ENCODE measurements around the gene MKI67.
"Not testable (repeated sequence)": the region's sequence is repeated elsewhere in the genome, so short reads cannot be mapped to it uniquely, and the experiment has no call there.

MKI67 gene

DNA sequence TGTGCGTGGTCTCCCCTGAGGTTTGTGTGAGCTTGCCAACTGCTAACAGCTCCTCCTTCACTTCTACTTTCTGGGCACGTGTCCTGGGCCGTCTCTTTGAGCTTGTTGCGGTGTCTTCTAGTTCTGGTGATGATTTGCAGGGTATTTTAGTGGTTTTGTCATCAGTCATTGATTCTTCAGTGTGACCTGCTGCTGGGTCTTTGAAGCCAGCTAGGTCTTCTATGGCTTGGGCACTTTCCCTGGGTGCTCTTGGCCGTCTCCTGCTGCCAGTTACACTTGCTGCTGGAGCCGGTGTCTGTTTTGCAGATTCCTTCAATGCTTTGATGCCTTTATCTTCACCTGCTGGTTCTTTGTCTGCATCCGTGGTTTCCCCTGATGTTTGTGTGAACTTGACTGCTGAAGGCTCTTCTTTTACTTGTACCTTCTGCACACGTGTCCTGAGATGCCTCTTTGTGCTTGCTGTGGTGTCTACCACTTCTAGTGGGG lies 23.0 kb downstream of the MKI67 start:
- no peak for DNase-seq (ENCODE audit: low read depth)

DNA sequence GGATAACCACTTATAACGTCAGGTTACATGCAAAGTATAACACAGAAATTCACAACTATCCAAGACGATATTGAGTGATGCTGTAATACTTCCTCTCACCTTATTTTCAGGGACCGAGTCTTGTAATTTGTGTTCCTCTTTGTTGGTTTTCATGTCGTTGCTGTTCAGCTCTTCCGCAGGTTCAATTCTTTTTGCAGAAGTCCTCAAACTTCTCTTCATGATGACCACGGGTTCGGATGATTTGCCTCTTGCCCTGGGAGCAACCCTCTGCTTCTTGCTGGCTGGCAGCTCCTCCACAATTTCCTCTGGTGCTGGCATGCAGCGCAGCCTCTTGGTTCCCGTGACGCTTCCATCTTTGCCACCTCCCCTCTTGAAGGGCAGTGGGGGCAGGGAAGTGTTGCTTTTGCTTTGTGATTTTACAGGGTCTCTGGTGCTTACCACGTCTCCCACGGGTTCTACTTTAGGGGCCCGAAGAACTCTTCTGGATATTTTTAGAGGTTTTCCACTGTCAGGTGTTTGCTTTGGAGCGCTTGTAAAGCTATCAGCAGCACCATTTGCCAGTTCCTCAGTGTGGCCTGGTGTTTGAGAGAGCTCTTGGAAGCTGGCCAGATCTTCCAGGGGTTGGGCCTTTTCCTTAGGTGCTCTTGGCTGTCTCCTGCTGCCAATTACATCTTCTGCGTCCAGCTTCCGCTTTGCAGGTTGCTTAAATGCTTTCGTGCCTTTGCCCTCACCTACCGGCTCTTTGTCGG lies 23.6 kb downstream of the MKI67 start:
- DNase-seq (ENCODE audit: low read depth), result no peak

DNA sequence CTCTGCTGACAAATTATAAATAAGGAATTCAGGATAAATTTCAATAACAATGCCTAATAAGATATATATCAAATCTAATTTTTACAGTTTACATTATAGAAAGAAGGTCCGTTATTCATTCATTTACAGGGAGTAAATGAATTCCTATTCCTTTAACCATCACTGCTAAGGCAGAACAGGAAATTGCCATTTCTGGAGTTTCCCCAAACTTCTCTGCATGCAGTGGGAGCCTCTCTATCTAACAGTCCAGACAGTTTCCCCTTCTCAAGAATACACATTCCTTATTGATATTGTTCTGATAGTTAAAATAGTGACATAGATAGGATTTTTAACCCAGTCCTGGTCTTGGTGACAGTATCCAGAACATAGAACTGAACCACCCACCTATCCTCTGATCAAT lies 24.3 kb downstream of the MKI67 start:
- DNase-seq (ENCODE audit: low read depth), result no peak

DNA sequence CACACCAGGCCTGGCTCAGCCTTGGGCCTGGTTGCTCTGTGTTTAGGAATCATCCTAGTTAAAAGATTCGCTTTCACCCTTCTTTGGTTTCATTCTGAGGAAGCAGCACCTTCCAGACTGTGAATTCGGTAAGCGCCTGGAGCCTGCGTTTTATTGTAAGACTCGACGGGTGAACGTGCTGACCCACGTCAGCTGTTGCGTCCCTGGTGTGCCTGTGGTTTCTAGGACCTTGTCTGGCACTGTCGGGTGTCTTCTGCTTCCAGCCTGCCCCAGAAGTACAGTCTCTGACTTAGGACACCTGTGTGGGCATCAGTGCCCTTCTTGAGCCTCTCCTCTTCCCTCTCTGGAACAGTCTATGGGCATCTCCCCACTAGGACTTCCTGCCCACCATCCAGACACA lies 26.3 kb downstream of the MKI67 start:
- DNase-seq (ENCODE audit: low read depth), result no peak

DNA sequence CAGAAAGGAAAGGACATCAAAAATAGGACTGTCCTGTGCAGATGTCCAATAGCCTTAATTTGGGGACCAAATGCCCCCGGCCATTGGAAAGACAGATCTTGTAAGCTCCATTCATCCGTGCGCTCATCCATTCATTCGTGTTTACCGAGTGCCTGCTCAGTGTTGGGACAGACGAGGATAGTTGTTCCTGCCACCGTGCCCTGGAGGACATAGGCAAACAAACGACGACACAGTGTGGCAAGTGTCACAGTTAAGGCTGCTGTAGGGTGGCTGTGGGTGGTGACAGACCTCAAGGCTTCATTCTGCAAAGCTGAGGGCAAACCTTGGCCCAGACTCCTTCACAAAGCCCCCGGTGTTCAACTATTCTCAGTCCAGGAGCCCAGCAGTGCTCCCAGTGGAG lies 27.6 kb downstream of the MKI67 start:
- DNase-seq (ENCODE audit: low read depth), result no peak

DNA sequence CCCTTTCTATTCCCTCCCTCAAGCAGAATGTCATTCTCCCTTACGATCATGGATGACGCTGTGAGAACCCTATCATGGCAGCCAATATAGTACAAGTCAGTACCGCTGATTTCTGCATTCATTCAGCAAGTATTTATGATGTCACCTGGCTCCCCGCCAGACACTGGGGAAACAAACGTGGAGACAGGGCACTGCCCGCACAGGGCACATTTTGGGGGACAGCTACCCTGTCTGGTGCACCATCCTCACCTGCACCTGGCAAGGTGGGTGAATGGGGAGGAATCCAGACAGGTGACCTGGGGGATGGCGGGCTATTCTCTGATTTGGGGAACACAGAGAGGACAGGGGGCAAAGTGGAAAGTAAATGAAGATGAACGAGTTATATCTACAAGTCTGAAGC lies 28.4 kb downstream of the MKI67 start:
- no peak for DNase-seq (ENCODE audit: low read depth)

DNA sequence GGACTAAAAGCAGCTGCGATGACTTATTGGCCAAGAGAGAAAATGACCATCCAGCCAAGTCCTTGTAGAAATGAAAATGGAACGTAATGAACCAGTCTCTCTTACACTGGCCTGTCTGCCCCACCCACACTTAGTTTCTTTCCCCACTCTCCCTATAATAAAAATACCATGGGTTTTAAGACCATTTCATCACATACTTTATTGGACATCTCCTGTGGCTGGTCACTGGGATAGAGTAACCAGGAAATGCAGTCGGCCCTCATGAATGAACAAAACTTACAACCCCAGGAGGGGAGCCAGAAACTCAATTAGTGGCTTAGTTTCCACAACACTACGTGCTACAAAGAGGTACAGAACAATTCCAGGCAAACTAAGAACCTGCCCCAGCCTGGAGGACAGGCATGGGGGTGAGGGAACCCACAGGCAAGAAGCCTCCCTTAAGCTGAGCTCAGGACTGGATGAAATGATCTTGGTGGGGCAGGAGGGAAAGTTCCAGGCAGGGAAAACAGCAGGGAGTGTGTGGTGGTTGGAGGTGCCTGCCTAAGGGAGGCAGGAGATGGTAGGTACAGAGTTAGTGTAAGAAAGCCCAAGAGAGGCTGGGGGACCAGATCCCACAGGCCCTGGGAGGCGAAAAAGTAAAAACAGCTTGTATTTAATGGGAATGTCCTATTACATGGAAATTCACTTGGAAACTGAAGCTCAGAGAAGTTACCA lies 29.6 kb downstream of the MKI67 start:
- no peak for DNase-seq (ENCODE audit: low read depth)

DNA sequence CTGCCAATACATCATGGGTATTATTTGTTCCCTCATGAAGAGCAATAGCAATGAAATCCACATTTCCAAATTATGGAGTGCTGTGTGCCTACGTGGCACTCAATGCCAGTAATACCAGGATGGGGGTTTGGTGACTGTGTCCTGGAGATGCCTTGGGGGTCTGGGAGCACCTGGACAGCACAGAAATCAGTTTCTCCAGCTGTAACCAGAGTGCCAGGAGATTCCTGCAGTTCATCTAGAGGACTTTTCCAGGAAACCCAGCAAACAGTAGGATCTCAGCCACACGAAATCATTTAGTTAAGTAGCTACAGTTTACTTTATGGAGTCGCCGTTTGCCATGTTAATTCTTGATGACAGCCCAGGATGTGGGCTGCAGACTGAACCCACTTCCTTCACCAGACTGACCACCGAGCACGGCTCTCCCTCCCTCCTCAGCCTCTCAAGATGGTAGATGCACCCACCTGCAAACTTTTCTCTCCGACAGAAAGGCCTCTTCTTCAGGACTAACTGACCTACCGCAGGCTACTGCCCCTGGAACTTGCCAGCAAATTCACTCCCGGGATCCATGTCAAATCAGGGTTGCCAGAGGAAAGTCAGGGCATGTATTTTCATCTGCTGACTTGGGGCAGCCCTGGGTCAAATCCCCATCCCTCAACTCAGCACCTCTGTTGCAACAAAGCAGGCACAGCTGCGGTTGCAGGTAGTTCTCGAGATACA lies 30.3 kb downstream of the MKI67 start:
- no peak for DNase-seq (ENCODE audit: low read depth)

DNA sequence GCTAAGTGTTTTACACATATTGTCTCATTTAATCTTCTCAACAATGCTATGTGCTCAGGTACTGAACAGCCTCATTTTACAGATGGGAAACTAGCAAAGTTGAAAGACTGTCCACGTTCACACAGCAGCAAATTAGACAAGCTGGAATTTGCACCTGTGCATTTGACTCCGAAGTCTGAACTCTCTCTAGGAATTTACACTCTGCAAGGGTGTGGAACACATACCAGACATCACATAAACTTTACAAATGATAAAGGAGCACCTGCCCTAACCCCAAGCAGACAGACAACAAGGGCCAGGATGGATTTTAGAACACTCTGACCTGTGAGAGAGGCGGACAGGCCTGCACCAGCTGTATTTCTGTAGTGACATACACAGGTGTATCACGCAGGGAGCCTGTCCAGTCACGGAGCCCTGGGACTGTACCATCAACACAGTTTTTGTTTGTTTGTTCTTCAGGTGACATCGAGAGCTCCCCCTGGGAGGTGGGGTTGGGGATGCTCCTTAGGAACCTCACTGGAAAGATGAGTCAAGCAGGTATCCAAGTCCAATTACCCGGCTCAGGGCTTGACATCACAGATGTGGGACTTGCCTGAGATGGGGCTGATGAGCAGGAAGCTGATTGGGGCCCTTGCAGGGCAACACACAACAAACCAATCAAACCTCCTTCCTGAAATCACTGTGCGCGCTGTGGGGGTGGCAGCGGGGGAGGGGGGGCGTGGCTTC lies 31.0 kb downstream of the MKI67 start:
- no peak for DNase-seq (ENCODE audit: low read depth)

DNA sequence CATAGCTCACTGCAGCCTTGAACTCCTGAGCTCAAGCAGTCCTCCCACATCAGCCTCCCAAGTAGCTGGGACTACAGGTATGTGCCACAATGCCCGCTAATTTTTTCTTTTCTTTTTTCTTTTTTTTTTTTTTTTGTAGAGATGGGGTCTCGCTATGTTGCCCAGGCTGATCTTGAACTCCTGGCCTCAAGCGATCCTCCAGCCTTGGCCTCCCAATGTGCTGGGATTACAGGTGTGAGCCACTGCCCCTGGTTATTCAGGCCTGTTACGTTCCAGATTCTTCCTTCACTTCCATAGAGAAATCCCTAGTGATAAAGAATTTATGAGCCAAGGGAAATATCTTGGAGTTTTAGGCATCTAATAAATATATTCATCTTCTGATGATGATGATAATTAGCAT lies 31.6 kb downstream of the MKI67 start:
- not testable (repeated sequence) for DNase-seq (ENCODE audit: low read depth)

DNA sequence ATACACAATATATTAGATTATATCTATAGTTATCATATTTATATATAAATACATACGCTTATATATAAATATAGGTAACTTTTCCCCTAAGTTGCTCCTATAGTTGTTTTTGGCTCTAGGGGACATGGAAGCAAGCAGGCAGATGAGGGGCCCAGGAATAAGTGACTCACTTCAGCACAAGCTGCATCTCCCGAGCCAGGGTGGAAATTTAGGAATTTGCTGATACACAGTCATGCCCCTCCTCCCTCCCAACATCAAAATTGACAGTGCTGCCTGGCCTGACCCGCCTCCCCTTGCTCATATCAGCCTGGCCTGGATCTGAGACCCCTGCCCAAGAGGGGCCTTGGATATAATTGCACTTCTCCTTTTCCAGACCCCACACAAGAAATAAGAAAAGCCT lies 33.8 kb downstream of the MKI67 start:
- no peak for DNase-seq (ENCODE audit: low read depth)

DNA sequence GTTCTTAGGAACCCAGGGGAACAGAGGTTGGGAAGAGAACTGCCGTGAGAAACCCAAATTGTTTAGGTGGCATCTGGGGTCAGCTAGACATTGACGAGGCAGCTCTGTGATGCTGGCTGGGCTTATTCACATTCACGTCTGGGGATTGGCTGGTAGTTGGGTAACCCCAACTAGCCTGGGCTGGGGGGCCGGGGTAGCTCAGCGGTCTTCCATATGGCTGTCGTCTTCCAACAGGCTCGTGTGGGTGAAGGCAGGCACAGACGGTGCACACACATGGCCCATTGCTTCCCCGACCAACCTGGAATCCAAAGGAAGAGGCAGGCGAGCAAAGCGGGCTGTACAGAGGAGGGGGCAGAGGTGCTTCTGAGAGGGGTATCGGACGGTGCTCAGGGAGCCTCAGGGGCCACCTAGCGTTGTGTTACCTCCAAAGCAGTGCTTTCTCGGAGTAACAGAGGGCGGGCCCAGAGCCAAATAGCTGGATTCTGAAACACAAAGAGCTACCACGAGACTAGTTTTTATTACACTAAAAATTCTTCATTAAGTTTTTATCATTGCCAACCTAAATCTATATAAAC lies 34.5 kb downstream of the MKI67 start:
- DNase-seq (ENCODE audit: low read depth), result no peak

DNA sequence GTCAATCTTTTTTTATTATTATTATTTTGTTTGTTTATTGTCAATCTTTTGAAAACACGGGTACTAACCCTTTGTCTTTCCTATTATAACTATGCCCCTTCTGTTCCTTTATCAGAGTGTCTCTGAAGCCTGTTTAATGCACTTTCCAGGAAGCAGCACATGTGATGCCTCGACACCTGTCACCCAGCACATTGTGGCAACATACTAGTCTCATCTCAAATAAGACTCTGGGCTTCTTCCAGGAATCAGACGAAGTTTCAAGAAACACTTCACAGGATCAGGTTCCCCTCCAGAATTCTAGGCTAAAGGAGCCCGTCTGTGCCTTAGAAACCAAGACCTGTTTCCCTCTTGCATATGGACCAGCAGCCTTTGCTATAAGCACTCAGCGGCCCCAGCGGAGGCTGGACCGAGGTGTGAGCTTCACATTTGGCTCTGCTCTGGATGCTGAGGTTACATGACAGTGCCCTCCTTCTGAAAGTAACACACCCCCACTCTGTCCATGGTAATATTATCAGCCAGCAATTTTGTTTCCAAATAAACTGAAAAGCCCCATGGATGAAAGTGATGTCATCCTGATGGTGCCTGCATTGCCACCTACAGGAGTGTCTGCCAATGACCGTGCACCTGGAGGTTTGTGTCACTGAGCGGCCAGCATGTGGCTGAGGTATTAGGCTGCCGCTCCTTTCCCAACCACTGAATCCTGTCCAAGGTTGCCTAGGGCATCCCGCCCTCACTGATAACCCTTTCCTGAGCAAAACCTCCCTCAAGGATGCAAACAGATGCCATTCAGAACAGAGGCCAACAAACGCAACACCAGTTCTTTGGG lies 38.1 kb downstream of the MKI67 start:
- no peak for DNase-seq (ENCODE audit: low read depth)

DNA sequence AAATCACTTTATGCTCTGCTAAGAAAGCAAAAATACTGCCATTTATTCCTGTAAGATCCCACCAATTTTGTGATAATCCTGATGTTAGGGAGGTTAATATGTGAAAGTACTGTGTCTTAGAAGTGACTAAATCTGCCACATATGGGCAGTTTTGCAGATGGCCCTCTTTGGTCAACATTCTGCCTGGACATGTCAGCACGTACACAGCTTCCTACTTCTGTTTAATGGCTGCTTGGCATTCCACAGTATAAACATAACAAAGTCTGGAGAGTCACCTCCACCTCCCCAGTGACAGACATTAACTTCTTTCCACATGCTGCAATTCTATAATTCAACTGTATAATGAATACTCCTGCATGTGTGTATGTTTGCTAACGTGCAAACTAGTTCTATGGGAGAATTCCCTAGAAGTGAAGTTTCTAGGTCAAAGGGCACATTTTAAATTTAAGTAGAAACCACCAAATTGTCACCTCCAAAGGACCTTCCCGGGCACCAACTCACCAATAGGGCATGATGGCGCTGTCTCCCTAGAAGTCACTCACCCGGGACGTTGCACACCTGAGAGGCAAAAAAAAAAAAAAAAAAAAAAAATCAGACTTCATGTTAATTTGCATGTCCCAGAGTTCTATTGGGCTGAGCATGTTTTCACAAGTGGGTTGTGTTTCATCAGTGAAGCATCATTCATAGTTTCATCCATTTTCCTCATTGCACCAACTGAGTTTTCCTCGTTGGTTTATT lies 38.9 kb downstream of the MKI67 start:
- no peak for DNase-seq (ENCODE audit: low read depth)

DNA sequence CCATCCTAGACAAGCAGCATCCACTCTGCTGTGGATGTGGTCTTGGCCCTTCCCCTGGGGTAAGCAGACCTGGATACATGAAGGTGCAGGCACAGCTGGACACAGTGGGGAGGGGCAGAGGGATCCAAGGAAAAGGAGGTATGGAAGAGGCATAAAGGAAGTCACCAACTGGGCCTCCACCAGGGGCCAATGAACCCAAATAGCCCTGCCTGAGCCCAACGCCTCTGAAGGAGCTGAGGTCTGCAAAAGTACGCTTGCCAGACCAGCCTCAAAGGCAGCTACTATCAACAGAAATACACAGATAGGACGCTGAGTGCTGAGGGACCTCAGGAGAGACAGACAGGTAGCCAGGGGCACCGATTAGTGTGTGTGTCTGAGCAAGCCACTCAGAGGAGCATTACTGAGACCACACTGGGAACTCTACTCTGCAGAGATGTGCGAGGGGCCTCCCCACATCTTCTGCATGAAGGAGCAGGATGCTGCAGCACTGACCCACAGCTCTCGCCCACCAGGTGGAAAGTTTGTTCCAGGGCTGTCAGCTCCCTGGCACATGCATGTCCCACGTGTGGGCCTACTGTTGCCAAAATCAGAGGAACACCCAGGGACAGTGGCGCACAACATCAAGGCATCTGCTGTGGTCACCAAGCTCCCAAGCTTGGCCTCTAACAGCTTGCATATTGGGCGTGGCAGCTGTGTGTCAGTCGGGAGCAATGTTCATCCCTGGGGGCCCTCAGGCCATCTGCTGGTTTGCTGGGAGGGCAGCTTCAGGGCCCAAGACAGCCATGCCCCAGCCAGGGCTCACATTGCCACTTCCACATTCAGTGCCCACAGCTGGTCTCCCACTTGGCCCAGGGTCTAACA lies 40.0 kb downstream of the MKI67 start:
- DNase-seq (ENCODE audit: low read depth), result no peak

DNA sequence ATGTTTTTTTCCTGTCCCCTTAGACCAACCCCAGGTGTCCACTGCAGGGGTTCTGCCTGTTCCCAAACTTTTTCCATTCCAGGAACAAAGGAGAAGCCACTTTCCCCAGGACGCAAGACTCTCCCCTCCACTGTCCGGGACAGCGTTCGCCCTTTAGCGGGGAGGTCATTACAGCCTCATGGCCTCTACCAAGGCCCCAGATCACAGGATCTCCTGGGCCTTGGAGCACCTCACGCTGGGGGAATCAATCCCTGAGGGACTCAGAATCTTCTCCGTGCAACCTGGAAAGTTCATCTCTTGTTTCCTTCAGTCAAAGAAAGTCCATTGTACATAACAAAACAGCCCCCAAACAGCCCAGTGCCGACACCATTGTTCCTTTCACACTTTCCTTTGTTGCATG lies 41.2 kb downstream of the MKI67 start:
- DNase-seq (ENCODE audit: low read depth), result no peak

DNA sequence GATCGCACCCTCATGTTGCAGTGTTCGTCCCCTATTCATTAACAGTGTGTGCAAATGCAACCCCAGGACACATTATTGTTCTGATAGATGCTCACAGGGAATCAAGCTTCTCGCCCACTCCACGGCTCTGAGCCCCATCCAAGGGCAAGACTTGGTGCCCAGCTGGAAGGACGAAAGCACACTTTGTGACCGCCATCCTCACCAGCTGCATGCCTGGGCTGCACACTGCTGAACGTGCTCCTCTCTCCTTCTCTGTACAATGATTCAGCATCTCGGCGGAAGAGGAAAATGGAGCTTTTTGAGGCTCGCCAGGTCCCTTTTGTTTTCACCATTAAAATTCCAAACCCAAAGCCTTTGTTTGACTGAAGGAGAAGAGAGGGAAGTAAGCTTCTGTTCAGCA lies 41.9 kb downstream of the MKI67 start:
- DNase-seq (ENCODE audit: low read depth), result no peak

DNA sequence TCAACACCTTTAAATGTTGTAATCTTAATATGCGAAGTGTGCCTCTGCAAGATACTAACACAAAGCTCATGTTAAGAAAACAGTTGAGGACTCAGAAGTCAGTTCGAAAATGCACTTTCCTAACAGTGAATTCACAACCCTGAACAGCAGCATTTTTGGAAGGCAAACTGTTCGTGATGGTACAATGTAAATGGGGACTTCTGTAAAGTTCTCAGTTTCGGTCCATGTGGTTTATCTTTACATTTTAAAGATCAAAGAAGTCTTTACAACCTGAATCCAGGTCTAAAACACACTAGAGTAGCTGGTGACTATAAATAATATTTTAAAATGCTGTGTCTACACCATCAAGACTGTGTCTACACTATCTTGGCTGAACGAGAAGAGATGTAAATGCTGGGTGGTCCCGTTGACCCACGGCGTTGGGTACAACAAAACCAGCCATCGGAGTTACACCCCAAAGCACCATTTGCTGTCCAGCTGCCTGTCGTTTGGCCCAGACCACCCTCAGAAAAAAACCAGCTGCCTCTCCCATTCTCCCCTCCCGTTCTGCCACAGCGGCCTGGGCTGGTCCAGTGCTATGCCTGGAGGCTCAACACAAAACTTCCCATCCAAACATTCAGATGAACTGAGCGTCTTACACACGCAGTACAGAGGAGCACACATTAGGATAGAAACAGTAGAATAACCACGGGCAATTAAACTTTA lies 42.9 kb downstream of the MKI67 start:
- DNase-seq (ENCODE audit: low read depth), result no peak

DNA sequence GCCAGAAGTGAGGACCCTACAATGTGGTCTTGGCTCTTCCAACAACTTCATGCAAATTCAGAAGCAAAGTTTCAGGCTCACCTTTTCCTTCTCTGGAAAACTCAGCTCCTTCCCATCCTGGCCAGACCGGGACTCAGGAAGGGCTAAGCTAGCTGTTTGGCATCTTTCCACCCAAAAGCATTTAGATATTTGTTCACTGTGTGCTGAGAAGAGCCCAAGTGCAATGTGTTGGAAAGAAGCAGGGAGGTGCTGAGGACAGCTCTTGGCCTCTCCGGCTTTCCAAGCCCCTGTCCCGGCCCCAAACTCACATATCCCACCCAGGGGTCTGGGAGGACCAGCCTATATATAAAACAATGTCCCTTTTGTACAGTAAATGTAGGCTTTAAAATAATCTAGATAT lies 44.5 kb downstream of the MKI67 start:
- DNase-seq (ENCODE audit: low read depth), result no peak

Data from stimulated activated CD8-positive, alpha-beta memory T cell treated with anti-CD3 and anti-CD28 coated beads, Interleukin-15, amount 100 ng/mL, for 1 hour (primary cell).